Measurements from ENCODE around the gene TRIAP1. TPM values are rescaled to one million over a fixed set of nuclear protein-coding genes. Genes with fewer than 3 reads are reported as not detected.

The TRIAP1 gene
- total RNA-seq, 1 experiment from 2014 or later = 50.2 TPM

DNA sequence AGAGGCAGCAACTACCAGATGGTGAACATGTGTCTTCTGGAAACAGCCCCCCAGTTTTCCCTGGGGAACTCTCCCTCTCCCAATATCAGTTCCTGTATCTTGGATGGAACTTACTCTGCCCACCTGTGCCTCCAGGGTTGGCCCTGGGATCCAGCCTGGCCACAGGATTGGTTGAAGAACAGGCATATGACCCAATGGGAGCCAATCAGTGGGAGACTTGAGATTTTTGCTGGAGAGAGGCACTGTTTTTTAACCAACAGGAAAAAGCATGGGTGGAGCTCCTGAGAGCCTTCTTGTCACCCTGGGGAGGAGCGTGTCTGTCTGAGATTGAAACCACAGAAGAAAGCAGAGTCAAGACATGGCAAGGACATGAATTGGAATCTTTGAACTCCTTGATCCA is 41.9 kb downstream of the TRIAP1 start:
- Mint-ChIP-seq H3K36me3 (ENCODE audit: insufficient read depth, unreplicated experiment) (no peaks in the 10 kb centered on the region), H3K27me3 (ENCODE audit: insufficient read depth, unreplicated experiment) (no peaks in the 10 kb centered on the region), H3K4me3 (ENCODE audit: unreplicated experiment) (no peak overlapping the region), H3K27ac (ENCODE audit: low read depth, unreplicated experiment) (no peak overlapping the region), H3K9me3 (ENCODE audit: unreplicated experiment) (no peaks in the 10 kb centered on the region), H3K4me1 (ENCODE audit: insufficient read depth, unreplicated experiment) (no peaks in the 10 kb centered on the region)
- POLR2A ChIA-PET = no interaction called here
- BruUV-seq (replicated peaks) = no TSS peak
- TF ChIP-seq, protein P1, sequence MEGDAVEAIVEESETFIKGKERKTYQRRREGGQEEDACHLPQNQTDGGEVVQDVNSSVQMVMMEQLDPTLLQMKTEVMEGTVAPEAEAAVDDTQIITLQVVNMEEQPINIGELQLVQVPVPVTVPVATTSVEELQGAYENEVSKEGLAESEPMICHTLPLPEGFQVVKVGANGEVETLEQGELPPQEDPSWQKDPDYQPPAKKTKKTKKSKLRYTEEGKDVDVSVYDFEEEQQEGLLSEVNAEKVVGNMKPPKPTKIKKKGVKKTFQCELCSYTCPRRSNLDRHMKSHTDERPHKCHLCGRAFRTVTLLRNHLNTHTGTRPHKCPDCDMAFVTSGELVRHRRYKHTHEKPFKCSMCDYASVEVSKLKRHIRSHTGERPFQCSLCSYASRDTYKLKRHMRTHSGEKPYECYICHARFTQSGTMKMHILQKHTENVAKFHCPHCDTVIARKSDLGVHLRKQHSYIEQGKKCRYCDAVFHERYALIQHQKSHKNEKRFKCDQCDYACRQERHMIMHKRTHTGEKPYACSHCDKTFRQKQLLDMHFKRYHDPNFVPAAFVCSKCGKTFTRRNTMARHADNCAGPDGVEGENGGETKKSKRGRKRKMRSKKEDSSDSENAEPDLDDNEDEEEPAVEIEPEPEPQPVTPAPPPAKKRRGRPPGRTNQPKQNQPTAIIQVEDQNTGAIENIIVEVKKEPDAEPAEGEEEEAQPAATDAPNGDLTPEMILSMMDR (IDR thresholded peaks at IDR 0.05; ENCODE audit: unreplicated experiment) = no peak
- CTCF ChIA-PET = interaction anchor here (0.6 to 1.0 kb wide), 3 partner anchors 26 to 82 kb away, joined by 3 to 5 read pairs (median 3); no protein-coding TSS in a partner anchor
- DNase-seq (ENCODE audit: unreplicated experiment) = no peak
- intact Hi-C loops (cut with micrococcal nuclease) = no loop called here

DNA sequence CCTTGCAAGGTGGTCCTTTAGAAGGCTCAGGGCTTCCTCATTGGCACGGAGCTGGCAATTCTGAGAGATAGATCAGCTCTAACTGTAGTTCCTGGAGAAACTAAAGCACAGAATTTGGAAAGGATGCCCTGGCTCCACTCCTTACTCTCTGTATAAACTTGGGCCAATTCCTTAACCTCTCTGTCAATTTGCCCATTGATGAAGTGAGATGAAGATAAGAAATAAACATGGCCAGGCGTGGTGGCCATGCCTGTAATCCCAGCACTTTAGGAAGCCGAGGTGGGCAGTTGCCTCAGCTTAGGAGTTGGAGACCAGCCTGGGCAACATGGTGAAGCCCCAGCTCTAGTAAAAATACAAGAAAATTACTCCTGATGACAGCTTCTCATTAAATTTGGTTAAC is 42.3 kb downstream of the TRIAP1 start:
- no TSS peak for BruUV-seq (replicated peaks)
- H3K36me3 Mint-ChIP-seq (ENCODE audit: insufficient read depth, unreplicated experiment) = no peaks in the 10 kb centered on the region
- no peak overlapping the region for H3K27ac Mint-ChIP-seq (ENCODE audit: low read depth, unreplicated experiment)

GRCh38 chr12:120402217-120402616 is 44.0 kb downstream of the TRIAP1 start:
- no peaks in the 10 kb centered on the region for H3K36me3 Mint-ChIP-seq (ENCODE audit: insufficient read depth, unreplicated experiment)
- ChIA-PET CTCF (no interaction called here), POLR2A (no interaction called here)
- intact Hi-C loops (cut with micrococcal nuclease) = no loop called here
- no peaks in the 10 kb centered on the region for H3K27me3 Mint-ChIP-seq (ENCODE audit: insufficient read depth, unreplicated experiment)
- DNase-seq (ENCODE audit: unreplicated experiment) = no peak
- no TSS peak for BruUV-seq (replicated peaks)
- no peaks in the 10 kb centered on the region for H3K4me1 Mint-ChIP-seq (ENCODE audit: insufficient read depth, unreplicated experiment)
- no peak overlapping the region for H3K4me3 Mint-ChIP-seq (ENCODE audit: unreplicated experiment)
- H3K27ac Mint-ChIP-seq (ENCODE audit: low read depth, unreplicated experiment) = no peak overlapping the region
- H3K9me3 Mint-ChIP-seq (ENCODE audit: unreplicated experiment) = no peaks in the 10 kb centered on the region
- TF ChIP-seq, protein P1 (IDR thresholded peaks at IDR 0.05; ENCODE audit: unreplicated experiment) = no peak

More for the DNA sequence above, 42.3 kb downstream of the TRIAP1 start:
- no peak for DNase-seq (ENCODE audit: unreplicated experiment)
- H3K4me1 Mint-ChIP-seq (ENCODE audit: insufficient read depth, unreplicated experiment) = no peaks in the 10 kb centered on the region
- no peaks in the 10 kb centered on the region for H3K27me3 Mint-ChIP-seq (ENCODE audit: insufficient read depth, unreplicated experiment)
- TF ChIP-seq, protein P1 (IDR thresholded peaks at IDR 0.05; ENCODE audit: unreplicated experiment) = no peak
- H3K4me3 Mint-ChIP-seq (ENCODE audit: unreplicated experiment) = no peak overlapping the region
- intact Hi-C loops (cut with micrococcal nuclease) = no loop called here
- ChIA-PET POLR2A (no interaction called here), CTCF (interaction anchor here (0.6 to 1.0 kb wide), 2 partner anchors 26 to 50 kb away, joined by 3 to 5 read pairs; no protein-coding TSS in a partner anchor)
- H3K9me3 Mint-ChIP-seq (ENCODE audit: unreplicated experiment) = no peaks in the 10 kb centered on the region

DNA sequence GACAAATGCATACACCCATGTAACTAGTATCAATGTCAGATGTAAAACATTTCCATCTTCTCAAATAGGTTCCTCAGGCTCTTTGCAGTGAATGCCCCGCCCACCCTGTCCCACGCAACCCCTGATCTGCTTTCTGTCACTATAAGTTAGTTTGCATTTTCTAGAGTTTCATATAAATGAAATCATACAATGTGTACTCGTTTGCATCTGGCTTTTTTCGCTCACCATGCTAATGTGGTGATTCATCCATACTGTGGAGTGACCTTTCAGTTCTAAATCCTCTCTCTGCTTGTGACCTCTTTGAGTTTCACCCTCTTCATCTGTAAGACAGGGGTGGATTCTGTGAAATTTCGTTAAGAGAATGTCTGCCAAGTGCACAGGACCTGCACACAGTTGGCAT is 46.7 kb downstream of the TRIAP1 start:
- H3K27me3 Mint-ChIP-seq (ENCODE audit: insufficient read depth, unreplicated experiment) = peaks cover 9% of the 10 kb centered on the region
- peak; percentile 15 for DNase-seq (ENCODE audit: unreplicated experiment)
- CTCF ChIA-PET = no interaction called here
- no peaks in the 10 kb centered on the region for H3K9me3 Mint-ChIP-seq (ENCODE audit: unreplicated experiment)
- no peaks in the 10 kb centered on the region for H3K4me1 Mint-ChIP-seq (ENCODE audit: insufficient read depth, unreplicated experiment)
- H3K27ac Mint-ChIP-seq (ENCODE audit: low read depth, unreplicated experiment) = no peak overlapping the region
- H3K4me3 Mint-ChIP-seq (ENCODE audit: unreplicated experiment) = no peak overlapping the region
- TF ChIP-seq, protein P1 (IDR thresholded peaks at IDR 0.05; ENCODE audit: unreplicated experiment) = no peak
- BruUV-seq (replicated peaks) = no TSS peak
- intact Hi-C loops (cut with micrococcal nuclease) = no loop called here
- POLR2A ChIA-PET = no interaction called here
- no peaks in the 10 kb centered on the region for H3K36me3 Mint-ChIP-seq (ENCODE audit: insufficient read depth, unreplicated experiment)

Data from MCF 10A (cell line).